Suppressor macrophage treated with lipopolysaccharide for 1 hour (primary cell): ENCODE results near the gene RGS7BP.

Source experiments
- DNase-seq, 3 donors: peaks; one replicate each; pipeline ENCODE4 v3.0.0-alpha.2; 2020 to 2022

RGS7BP gene

DNA sequence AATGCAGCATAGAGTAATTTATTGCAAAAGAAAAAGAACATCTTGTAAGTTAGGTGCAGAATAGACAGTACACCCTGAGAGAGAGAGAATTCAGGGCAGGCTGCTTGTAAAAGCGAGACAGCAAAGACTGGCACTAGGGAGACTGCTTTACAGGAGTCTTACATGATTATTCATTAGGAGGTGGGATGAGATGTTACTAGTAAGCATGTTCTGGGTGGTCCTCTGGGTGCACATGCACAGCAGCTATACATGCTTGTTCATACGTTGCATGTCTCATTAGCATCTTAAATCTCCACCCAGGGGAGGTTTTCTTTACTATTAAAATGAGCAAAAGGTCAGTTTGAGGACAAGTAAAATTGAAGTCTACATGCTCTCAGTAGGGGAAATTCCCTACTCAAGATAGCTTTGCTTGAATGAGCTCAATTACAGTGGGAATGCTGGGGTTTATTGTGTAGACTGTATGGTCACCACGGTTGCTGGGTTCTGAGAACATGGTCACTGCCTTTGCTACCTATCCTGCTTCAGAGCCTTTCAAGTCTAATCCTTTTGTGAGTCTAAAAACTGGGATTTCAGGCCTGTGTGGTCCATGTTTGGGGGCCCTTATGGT, 60.6 kb downstream of the RGS7BP start:
- DNase-seq: no peak

GRCh38 chr5:64569858-64570257, 64.0 kb downstream of the RGS7BP start:
- no peak for DNase-seq

DNA sequence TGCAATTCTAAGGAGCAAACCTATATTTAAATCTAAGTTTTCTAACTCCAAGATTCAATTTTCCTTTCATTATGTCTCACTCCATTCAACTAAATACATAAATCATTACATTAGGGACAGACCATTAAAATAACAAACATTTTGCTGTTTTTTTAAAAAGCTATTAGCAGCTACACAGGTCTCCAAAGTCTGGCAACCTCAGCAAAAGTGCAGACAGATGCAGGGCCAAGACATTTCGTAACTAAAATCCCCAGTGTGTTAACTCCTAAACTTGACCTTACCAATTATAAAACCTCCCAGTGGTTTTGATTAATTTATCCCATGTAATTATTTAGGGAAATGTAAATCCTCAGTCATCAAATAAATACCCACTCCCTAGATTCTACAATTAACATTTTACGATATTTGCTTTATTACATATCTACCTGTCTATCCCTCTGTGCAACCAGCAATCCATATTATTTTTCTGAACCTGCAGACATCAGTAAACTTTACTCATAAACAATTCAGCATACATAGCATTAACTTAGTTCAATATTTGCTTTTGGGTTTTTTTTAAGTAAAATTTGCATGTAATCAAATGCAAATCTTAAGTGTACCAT, 64.7 kb downstream of the RGS7BP start:
- DNase-seq: no peak

- DNase-seq: no peak
Observed at GRCh38 chr5:64575561-64575960, 69.7 kb downstream of the RGS7BP start.

GRCh38 chr5:64576250-64576649, 70.4 kb downstream of the RGS7BP start:
- no peak for DNase-seq

DNA sequence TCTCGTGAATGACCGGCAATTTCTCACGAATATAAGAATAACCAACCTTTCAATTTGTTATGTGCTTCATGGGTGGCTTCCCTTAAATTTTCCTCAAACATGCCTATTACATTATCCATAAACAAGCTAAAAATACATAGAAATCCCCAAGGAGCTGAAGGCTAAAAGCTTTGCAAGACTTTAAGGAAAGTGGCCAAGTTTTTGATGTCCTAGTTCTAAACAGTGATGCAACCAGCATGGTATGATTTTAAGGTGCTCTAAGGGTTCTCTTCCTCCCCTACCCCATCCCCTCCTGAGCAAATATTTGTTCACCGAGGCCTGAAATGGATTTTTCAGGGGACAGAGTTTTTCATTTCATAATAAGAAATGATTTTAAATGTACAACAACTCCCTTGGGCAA, 79.8 kb downstream of the RGS7BP start:
- no peak for DNase-seq

DNA sequence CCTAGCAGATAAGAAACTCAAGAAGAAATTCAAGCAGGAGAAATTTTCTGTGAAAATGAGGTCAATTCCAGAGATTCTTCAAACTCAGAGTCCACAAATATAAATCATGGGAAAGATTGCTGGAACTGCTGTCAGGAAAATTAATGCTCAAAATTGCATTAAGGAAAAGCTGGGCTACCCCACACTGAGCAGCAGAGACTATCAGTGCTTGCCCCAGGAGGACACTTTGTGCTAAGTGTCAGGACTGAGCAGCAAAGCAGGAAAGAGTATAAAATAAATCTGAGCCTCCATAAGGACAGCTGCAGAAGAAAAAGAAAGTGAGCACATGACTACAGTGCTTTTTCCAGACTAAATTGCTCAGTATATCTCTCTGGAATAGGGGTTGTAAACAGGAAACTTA, 81.6 kb downstream of the RGS7BP start:
- no peak for DNase-seq

- no peak for DNase-seq
Observed at GRCh38 chr5:64592730-64593341, 87.0 kb downstream of the RGS7BP start.

DNA sequence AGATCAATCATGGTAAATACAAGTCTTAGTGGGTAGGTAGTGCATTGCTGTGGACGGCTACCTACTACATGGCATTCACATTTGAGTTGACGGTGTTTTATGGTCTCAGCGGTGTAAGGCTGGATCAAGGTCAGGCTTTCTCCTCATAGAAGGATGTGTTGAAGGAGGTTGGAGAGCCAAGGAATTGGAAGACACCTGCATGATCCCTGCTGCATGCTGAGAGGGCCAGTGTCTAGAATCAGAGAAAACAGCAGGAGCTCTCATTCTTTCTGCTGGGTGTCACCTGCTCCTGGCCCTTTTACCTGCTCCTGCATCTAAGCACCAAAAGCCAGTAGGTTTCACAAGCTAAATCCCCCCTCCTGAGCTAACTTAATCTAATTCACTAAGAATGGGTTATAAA, 88.2 kb downstream of the RGS7BP start:
- no peak for DNase-seq

DNA sequence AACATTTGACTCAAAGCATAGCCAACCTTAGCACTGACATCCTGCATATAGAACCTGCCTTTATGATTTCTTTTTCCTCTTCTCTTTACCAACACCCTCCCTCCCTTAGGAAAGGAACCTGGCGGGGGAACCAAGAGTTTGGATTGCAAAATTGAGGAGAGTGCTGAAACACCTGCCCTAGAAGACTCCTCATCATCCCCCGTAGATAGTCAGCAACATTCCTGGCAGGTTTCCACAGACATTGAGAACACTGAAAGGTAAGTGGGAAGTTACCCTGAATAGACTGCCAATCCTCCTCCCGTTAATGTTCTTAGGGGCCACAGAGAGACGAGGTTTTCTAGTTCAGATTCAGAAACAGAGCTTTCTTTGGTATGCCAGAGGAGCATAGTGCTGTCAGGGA, 88.8 kb downstream of the RGS7BP start:
- no peak for DNase-seq

DNA sequence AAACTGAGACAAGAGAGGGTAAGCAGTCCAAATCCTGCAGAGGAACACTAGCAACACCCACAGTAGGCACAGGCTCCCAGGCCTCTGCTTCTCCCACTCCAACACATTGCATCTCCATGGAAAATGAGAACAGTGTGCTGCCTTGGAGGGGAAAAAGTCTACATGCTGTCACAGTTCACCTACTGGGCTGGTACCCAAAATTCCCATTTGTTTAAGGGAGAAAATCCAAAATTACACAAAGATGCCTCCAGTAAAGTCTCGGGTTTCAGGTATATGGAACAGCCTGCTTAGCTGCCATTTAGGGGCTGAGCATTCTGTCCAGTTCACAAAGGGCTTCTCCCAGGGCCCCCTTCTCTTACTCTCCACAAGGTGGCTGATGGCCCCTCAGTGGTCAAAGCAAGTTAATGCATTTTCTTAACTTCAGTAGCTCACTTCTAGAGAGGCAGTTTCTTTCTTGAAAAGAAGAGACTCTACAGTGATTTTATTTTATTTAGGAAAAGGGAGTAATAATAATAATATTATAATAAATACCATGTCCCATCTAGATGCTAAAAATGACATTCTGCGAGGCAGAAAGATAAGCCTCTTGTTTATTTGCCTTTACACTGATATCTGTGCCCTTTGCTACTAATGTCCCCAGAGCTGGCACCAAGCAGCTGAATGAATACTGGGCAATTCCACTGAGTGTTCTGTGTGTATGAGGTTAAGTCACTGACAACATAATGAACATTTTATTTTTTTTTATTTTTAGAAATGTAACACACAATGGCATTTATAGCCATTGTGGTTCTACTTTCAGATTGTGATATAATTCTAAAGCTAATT, 89.4 kb downstream of the RGS7BP start:
- no peak for DNase-seq

DNA sequence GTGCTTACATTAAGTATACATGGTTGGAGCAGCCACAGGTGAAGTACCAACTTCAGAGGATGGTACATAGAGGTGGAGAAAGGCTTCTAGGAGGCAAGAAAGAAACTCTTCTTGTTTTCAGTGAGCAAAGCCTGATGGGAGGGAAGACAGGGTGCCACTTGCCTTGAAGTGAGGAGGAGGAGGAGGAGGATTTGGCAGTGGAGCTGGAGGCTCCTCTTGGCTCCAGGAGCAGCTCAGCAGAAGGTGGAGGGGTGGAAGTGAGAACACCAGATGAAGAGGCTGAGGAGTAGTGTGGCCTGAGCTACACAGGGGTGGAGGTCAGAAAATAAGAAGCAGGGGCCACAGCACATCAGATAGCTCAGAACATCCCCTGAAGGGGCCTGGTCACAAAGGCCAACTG, 93.4 kb downstream of the RGS7BP start:
- DNase-seq: no peak

DNA sequence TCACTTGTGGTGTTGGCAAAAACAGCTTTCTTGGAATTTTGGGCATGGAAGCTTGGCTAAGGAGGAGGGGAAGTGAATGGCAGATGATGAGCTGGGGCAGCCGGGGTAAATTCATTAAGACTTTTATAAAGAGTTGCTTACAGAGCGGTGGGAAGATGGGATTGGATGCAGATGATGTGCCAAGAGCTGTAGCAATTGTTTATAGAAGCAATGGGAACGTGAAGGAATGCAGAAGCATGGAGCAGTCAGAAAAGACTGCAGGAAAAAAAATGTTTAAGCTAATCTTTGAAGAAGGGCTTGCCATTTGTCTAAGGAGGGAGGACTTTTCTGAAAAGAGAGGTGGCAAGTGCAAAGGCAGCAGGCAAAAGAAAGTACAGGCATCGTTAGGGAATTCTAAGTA, 97.9 kb downstream of the RGS7BP start:
- no peak for DNase-seq

DNA sequence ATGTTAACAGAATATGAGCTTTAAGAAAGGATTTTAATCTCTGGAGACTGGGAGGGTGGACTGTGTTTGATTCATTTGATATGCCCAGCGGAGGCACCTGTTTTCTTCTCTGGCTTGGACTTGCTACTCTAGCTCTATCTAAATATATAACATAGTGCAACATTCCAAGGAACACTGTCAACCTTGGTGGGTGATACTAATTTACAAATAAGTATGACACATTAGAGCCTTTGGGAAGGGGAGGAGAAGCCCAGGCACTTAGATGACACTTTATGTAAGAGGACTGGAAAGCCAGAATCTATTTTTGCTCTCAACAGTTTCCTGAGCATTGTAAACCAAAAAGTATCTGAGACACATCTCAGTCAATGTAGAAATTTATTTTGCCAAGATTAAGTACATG, 101.1 kb downstream of the RGS7BP start:
- no peak for DNase-seq

GRCh38 chr5:64612344-64612961, 106.6 kb downstream of the RGS7BP start:
- peak; percentile 44 to 52 (median 51) for DNase-seq

GRCh38 chr5:64615895-64616294, 110.1 kb downstream of the RGS7BP start:
- no peak for DNase-seq

GRCh38 chr5:64619609-64620008, 113.8 kb downstream of the RGS7BP start:
- no peak for DNase-seq

DNA sequence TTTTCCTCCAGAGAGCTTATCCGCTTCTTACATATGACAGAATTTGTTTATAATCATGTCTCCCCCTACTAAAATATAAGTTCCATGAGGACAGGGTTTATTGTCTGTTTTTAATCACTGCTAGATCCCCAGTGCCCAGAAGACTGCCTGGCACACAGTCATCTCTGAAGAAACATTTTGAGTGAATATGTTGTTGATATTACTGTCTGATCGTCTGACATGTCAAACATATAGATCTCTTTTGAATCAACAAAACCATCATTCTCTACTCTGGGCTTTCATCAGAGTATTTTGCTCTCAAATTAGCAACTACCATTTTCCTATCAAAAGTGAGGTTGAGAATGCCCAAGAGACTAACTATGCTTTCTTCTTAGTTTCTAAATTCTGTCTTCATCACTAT, 117.2 kb downstream of the RGS7BP start:
- no peak for DNase-seq

DNA sequence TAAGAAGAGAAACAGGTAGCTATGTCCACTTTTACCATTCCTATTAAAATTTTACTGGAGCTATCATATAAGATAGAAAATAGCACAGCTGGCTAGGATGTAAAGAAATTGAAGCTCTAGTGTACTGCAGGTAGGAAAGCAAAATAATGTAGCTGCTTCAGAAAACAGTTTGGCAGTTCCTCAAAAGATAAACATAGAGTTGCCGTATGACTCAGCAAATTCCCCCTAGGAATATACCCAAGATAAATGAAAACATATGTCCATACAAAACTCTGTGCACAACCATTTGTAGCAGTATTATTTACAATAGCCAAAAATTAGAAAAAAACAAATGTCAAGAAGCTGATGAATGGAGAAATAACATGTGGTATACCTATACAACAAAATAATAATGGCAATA, 119.9 kb downstream of the RGS7BP start:
- DNase-seq: peak in 2 of 3 donors; percentile 16 to 27

DNA sequence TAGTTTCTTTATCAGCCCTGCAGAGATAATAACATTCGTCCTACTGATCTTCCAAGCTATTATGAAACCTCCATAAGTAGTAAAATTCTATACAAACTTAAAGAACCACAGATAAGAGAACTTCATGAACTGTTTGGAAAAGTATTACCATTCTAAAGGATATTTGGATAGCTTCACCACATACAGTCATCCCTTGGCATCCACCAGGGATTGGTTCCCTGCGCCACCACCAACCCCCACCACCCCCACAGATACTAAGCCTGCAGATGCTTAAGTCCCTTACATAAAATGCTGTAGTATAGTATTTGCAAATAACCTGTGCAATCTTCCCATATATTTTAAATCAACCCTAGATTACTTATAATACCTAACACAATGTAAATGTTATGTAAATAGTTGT, 123.1 kb downstream of the RGS7BP start:
- no peak for DNase-seq

DNA sequence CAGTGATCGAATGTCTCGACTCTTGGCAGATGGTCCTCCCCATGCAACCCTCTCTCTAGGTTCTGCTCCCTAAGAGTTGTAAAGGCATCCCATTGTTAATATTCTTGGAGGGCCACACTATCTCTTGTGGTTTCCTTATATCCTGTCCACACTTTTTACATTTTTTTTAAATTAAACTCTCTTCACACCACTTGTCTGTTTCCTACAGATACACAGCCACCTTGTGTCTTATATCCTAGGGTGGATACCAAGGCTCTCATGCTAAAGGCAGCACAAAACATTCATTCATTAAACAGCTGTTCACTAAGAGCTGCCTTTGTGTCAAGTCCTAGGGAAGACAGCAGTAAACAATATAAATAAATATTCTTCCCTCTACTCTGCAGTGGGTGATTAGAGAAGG, 124.0 kb downstream of the RGS7BP start:
- DNase-seq: no peak

- DNase-seq: peak; percentile 37 to 47 (median 46)
Observed at GRCh38 chr5:64632251-64632650, 126.4 kb downstream of the RGS7BP start.

GRCh38 chr5:64634997-64635686, 129.3 kb downstream of the RGS7BP start:
- DNase-seq: peak; percentile 44 to 65 (median 59)
